ENCODE measurements around the gene ZSWIM2. TPM values are rescaled to one million over a fixed set of nuclear protein-coding genes. Genes with fewer than 3 reads are reported as not detected.
"Not testable (repeated sequence)": the region's sequence is repeated elsewhere in the genome, so short reads cannot be mapped to it uniquely, and the experiment has no call there.

ZSWIM2 gene
- total and polyA plus RNA-seq, 7 experiments from 2014 or later, result not detected

DNA sequence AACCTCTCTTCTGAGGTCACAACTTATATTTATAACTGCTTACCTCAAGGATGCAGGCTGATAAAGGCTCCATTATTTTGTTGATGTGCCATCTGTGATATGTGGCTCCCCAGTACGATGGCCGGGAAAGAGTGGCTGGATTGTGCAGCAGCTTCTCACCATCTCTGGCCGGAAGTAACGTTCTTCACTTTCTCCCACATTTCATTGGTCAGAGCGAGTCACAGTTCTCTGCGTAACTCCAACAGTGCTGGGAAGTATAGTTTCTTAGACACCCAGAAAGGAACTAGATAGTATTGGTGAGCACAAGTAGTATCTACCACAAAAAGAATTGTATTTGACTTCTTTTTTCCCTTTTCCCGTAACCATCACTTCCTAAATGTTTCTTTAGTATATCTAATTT is 28.7 kb downstream of the ZSWIM2 start:
- no peaks in the 10 kb centered on the region for H3K36me3 ChIP-seq (ENCODE audit: control insufficient read depth in 2 of 3, insufficient read depth in 3 of 3, low read length in 3 of 3)
- Mint-ChIP-seq H3K4me3 (no peak overlapping the region), H3K27ac (no peak overlapping the region), H3K36me3 (no peaks in the 10 kb centered on the region), H3K9me3 (peaks cover 0 to 5% (median 0%) of the 10 kb centered on the region in 11 donors), H3K4me1 (no peaks in the 10 kb centered on the region), H3K27me3 (no peaks in the 10 kb centered on the region)
- H3K27me3 ChIP-seq (ENCODE audit: control insufficient read depth in 2 of 2, insufficient read depth in 2 of 2, low read length in 2 of 2), result no peaks in the 10 kb centered on the region
- intact Hi-C loops (cut with micrococcal nuclease), result no loop called here
- POLR2A ChIA-PET, result no interaction called here
- no peaks in the 10 kb centered on the region for H3K9me3 ChIP-seq (ENCODE audit: control insufficient read depth in 2 of 3, low read length in 3 of 3)
- DNase-seq, result no peak
- H3K4me3 ChIP-seq (ENCODE audit: low read length), result no peak overlapping the region
- no peaks in the 10 kb centered on the region for H3K4me1 ChIP-seq (ENCODE audit: control insufficient read depth in 2 of 2, insufficient read depth in 2 of 2, low read length in 2 of 2)
- CTCF ChIA-PET, result interaction anchor here (0.6 kb wide), 1 partner anchor 47 kb away, joined by 3 read pairs; no protein-coding TSS in a partner anchor
- H3K27ac ChIP-seq (ENCODE audit: low read depth, low read length), result no peak overlapping the region
- ATAC-seq, result no peak

- ATAC-seq; intact Hi-C loops (cut with micrococcal nuclease); H3K4me1 ChIP-seq (ENCODE audit: control insufficient read depth in 2 of 2, insufficient read depth in 2 of 2, low read length in 2 of 2); H3K27ac ChIP-seq (ENCODE audit: low read depth, low read length); H3K4me3 Mint-ChIP-seq; H3K36me3 Mint-ChIP-seq; CTCF ChIA-PET; H3K4me1 Mint-ChIP-seq; DNase-seq; H3K27me3 ChIP-seq (ENCODE audit: control insufficient read depth in 2 of 2, insufficient read depth in 2 of 2, low read length in 2 of 2); H3K36me3 ChIP-seq (ENCODE audit: control insufficient read depth in 2 of 3, insufficient read depth in 3 of 3, low read length in 3 of 3); POLR2A ChIA-PET; H3K9me3 ChIP-seq (ENCODE audit: control insufficient read depth in 2 of 3, low read length in 3 of 3); H3K4me3 ChIP-seq (ENCODE audit: low read length); H3K9me3 Mint-ChIP-seq; H3K27ac Mint-ChIP-seq: not testable (repeated sequence)
- H3K27me3 Mint-ChIP-seq, result peaks cover 0 to 10% (median 4%) of the 10 kb centered on the region in 5 donors
These were observed 37.2 kb downstream of the ZSWIM2 start for GRCh38 chr2:186811760-186812159.

- no peak for DNase-seq
- H3K9me3 ChIP-seq (ENCODE audit: control insufficient read depth in 2 of 3, low read length in 3 of 3), result no peaks in the 10 kb centered on the region
- intact Hi-C loops (cut with micrococcal nuclease), result no loop called here
These were observed 42.4 kb downstream of the ZSWIM2 start for GRCh38 chr2:186806591-186806990.

DNA sequence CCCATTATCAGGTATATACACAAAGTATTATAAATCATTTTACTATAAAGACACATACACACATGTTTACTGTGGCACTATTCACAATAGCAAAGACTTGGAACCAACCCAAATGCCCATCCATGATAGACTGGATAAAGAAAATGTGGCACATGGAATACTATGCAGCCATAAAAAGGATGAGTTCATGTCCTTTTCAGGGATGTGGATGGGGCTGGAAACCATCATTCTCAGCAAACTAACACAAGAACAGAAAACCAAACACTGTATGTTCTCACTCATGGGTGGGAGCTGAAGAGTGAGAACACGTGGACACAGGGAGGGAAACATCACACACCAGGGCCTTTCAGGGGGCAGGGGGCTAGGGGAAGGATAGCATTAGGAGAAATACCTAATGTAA is 50.4 kb downstream of the ZSWIM2 start:
- H3K27me3 ChIP-seq (ENCODE audit: control insufficient read depth in 2 of 2, insufficient read depth in 2 of 2, low read length in 2 of 2); H3K27me3 Mint-ChIP-seq; H3K36me3 Mint-ChIP-seq; H3K4me3 ChIP-seq (ENCODE audit: low read length); CTCF ChIA-PET; intact Hi-C loops (cut with micrococcal nuclease); H3K36me3 ChIP-seq (ENCODE audit: control insufficient read depth in 2 of 3, insufficient read depth in 3 of 3, low read length in 3 of 3); H3K4me1 ChIP-seq (ENCODE audit: control insufficient read depth in 2 of 2, insufficient read depth in 2 of 2, low read length in 2 of 2); H3K27ac Mint-ChIP-seq; POLR2A ChIA-PET; H3K27ac ChIP-seq (ENCODE audit: low read depth, low read length); ATAC-seq; H3K4me1 Mint-ChIP-seq; DNase-seq; H3K9me3 ChIP-seq (ENCODE audit: control insufficient read depth in 2 of 3, low read length in 3 of 3); H3K4me3 Mint-ChIP-seq: not testable (repeated sequence)
- H3K9me3 Mint-ChIP-seq, result peaks cover 0 to 11% (median 3%) of the 10 kb centered on the region in 11 donors

More at GRCh38 chr2:186806591-186806990, 42.4 kb downstream of the ZSWIM2 start:
- Histone ChIP-seq H3K27ac (ENCODE audit: low read depth, low read length) (no peak overlapping the region), H3K4me3 (ENCODE audit: low read length) (no peak overlapping the region), H3K4me1 (ENCODE audit: control insufficient read depth in 2 of 2, insufficient read depth in 2 of 2, low read length in 2 of 2) (no peaks in the 10 kb centered on the region), H3K36me3 (ENCODE audit: control insufficient read depth in 2 of 3, insufficient read depth in 3 of 3, low read length in 3 of 3) (no peaks in the 10 kb centered on the region), H3K27me3 (ENCODE audit: control insufficient read depth in 2 of 2, insufficient read depth in 2 of 2, low read length in 2 of 2) (no peaks in the 10 kb centered on the region)
- ChIA-PET POLR2A (no interaction called here), CTCF (no interaction called here)
- no peak for ATAC-seq
- Mint-ChIP-seq H3K4me3 (peak overlapping the region in 1 of 10 donors; percentile 6), H3K27ac (no peak overlapping the region), H3K9me3 (peaks cover 0 to 21% (median 8%) of the 10 kb centered on the region in 11 donors), H3K36me3 (peaks cover 0 to 7% (median 0%) of the 10 kb centered on the region in 5 donors), H3K27me3 (peaks cover 0 to 10% (median 6%) of the 10 kb centered on the region in 5 donors), H3K4me1 (no peaks in the 10 kb centered on the region)

DNA sequence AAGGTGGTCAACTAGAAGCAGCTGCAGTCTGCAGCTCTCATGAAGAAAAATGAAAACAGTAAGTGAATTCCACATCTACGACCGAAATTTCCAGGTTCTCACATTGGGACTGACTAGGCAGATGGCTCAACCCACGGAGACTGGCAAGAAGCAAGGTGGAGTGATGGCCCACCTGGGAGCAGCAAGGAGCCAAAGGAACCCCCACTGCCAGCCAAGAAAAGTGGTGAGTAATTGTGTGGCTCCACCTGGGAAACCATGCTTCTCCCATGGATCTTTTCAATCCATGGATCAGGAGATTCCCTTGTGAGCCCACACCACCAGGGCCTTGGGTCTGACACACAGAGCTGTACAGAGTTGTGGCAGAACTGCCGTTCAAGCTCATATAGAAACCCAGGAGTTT is 64.0 kb downstream of the ZSWIM2 start:
- no peaks in the 10 kb centered on the region for H3K36me3 Mint-ChIP-seq
- H3K27me3 ChIP-seq (ENCODE audit: control insufficient read depth in 2 of 2, insufficient read depth in 2 of 2, low read length in 2 of 2), result no peaks in the 10 kb centered on the region
- H3K36me3 ChIP-seq (ENCODE audit: control insufficient read depth in 2 of 3, insufficient read depth in 3 of 3, low read length in 3 of 3), result no peaks in the 10 kb centered on the region
- H3K9me3 Mint-ChIP-seq, result peaks cover 0 to 51% (median 13%) of the 10 kb centered on the region in 11 donors
- H3K9me3 ChIP-seq (ENCODE audit: control insufficient read depth in 2 of 3, low read length in 3 of 3), result no peaks in the 10 kb centered on the region
- no peaks in the 10 kb centered on the region for H3K4me1 ChIP-seq (ENCODE audit: control insufficient read depth in 2 of 2, insufficient read depth in 2 of 2, low read length in 2 of 2)
- POLR2A ChIA-PET, result no interaction called here
- H3K4me3 Mint-ChIP-seq, result no peak overlapping the region
- peak overlapping the region in 1 of 9 donors; percentile 33 for H3K27ac Mint-ChIP-seq
- intact Hi-C loops (cut with micrococcal nuclease), result no loop called here
- no peaks in the 10 kb centered on the region for H3K4me1 Mint-ChIP-seq
- no peak overlapping the region for H3K27ac ChIP-seq (ENCODE audit: low read depth, low read length)
- H3K27me3 Mint-ChIP-seq, result peaks cover 0 to 8% (median 0%) of the 10 kb centered on the region in 5 donors
- CTCF ChIA-PET, result no interaction called here
- no peak overlapping the region for H3K4me3 ChIP-seq (ENCODE audit: low read length)
- ATAC-seq (no peak), DNase-seq (no peak)

GRCh38 chr2:186783254-186783653 is 65.7 kb downstream of the ZSWIM2 start:
- Mint-ChIP-seq H3K4me1 (no peaks in the 10 kb centered on the region), H3K4me3 (no peak overlapping the region), H3K27me3 (no peaks in the 10 kb centered on the region), H3K36me3 (no peaks in the 10 kb centered on the region), H3K9me3 (peaks cover 0 to 48% (median 13%) of the 10 kb centered on the region in 11 donors), H3K27ac (no peak overlapping the region)
- Histone ChIP-seq H3K27me3 (ENCODE audit: control insufficient read depth in 2 of 2, insufficient read depth in 2 of 2, low read length in 2 of 2) (no peaks in the 10 kb centered on the region), H3K4me1 (ENCODE audit: control insufficient read depth in 2 of 2, insufficient read depth in 2 of 2, low read length in 2 of 2) (no peaks in the 10 kb centered on the region), H3K9me3 (ENCODE audit: control insufficient read depth in 2 of 3, low read length in 3 of 3) (no peaks in the 10 kb centered on the region), H3K36me3 (ENCODE audit: control insufficient read depth in 2 of 3, insufficient read depth in 3 of 3, low read length in 3 of 3) (no peaks in the 10 kb centered on the region), H3K27ac (ENCODE audit: low read depth, low read length) (no peak overlapping the region), H3K4me3 (ENCODE audit: low read length) (no peak overlapping the region)
- intact Hi-C loops (cut with micrococcal nuclease), result no loop called here
- ATAC-seq (no peak), DNase-seq (no peak)
- POLR2A ChIA-PET, result no interaction called here
- CTCF ChIA-PET, result no interaction called here

DNA sequence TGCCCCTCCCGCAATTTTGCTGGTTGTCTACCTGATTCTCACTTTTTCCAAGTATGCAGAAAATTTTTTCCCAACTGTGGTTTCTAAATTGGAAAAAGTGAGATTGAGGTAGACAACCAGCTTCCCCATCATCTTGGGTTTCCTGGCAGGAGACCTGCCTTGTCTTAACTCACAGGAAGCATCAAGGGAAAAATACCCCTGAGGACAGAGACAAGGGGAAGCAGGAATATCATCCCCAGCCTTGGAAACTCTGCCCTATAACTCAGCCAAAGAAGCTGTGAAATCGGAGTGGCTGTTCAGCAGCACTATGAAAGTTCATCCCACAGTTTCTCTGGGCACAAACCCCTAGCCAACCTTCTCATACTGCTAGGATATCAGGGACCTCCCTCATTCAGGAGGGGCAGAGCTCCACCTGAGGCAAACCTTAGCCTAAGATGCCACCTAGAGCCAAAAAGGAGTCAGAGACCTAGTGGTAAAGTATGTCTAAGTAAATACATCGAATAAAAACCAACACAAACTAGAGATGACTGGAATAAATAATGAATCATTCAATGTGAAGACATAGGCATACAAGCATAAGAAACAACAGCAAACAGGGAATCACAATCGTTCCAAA is 68.2 kb downstream of the ZSWIM2 start:
- POLR2A ChIA-PET, result no interaction called here
- no peaks in the 10 kb centered on the region for H3K27me3 Mint-ChIP-seq
- H3K4me3 Mint-ChIP-seq, result no peak overlapping the region
- H3K4me1 ChIP-seq (ENCODE audit: control insufficient read depth in 2 of 2, insufficient read depth in 2 of 2, low read length in 2 of 2), result no peaks in the 10 kb centered on the region
- H3K27me3 ChIP-seq (ENCODE audit: control insufficient read depth in 2 of 2, insufficient read depth in 2 of 2, low read length in 2 of 2), result no peaks in the 10 kb centered on the region
- peaks cover 0 to 38% (median 11%) of the 10 kb centered on the region in 11 donors for H3K9me3 Mint-ChIP-seq
- H3K36me3 Mint-ChIP-seq, result no peaks in the 10 kb centered on the region
- no peak for ATAC-seq
- no peak overlapping the region for H3K4me3 ChIP-seq (ENCODE audit: low read length)
- no peaks in the 10 kb centered on the region for H3K4me1 Mint-ChIP-seq
- CTCF ChIA-PET, result no interaction called here
- H3K9me3 ChIP-seq (ENCODE audit: control insufficient read depth in 2 of 3, low read length in 3 of 3), result no peaks in the 10 kb centered on the region
- intact Hi-C loops (cut with micrococcal nuclease), result no loop called here
- no peak overlapping the region for H3K27ac Mint-ChIP-seq
- no peak overlapping the region for H3K27ac ChIP-seq (ENCODE audit: low read depth, low read length)
- no peak for DNase-seq
- no peaks in the 10 kb centered on the region for H3K36me3 ChIP-seq (ENCODE audit: control insufficient read depth in 2 of 3, insufficient read depth in 3 of 3, low read length in 3 of 3)

All from naive thymus-derived CD4-positive, alpha-beta T cell (primary cell).